HG02759 (cell line): ENCODE results near the gene PRF1.
"Not testable (repeated sequence)": the region's sequence is repeated elsewhere in the genome, so short reads cannot be mapped to it uniquely, and the experiment has no call there.

Experiments used
- ATAC-seq: cut with Tn5 transposase; IDR thresholded peaks from one replicate; pipeline ENCODE4 v1.9.1; 2021; ENCODE audit warnings: mild to moderate bottlenecking, moderate library complexity; ENCODE audit not compliant: unreplicated experiment

The PRF1 gene

GRCh38 chr10:70602665-70603448 lies at the start of gene PRF1:
PRF1 (minus strand) TSS chr10:70602741; CDS start chr10:70600902, 1,839 bp downstream.
- ATAC-seq: no peak

- ATAC-seq: no peak
These were observed 49.1 kb upstream of the PRF1 start for GRCh38 chr10:70651661-70652060.

- ATAC-seq: no peak
These were observed 48.2 kb upstream of the PRF1 start for GRCh38 chr10:70650718-70651117.

- no peak for ATAC-seq
These were observed 47.6 kb upstream of the PRF1 start for GRCh38 chr10:70650104-70650503.

- no peak for ATAC-seq
These were observed 47.0 kb upstream of the PRF1 start for GRCh38 chr10:70649526-70649925.

GRCh38 chr10:70648427-70648826 lies 45.9 kb upstream of the PRF1 start:
- ATAC-seq: no peak

- no peak for ATAC-seq
These were observed 44.5 kb upstream of the PRF1 start for GRCh38 chr10:70647086-70647485.

GRCh38 chr10:70644959-70645358 lies 42.4 kb upstream of the PRF1 start:
- not testable (repeated sequence) for ATAC-seq

- not testable (repeated sequence) for ATAC-seq
These were observed 40.7 kb upstream of the PRF1 start for GRCh38 chr10:70643272-70643671.

- ATAC-seq: not testable (repeated sequence)
These were observed 37.3 kb upstream of the PRF1 start for GRCh38 chr10:70639640-70640383.

- ATAC-seq: not testable (repeated sequence)
These were observed 32.0 kb upstream of the PRF1 start for GRCh38 chr10:70634515-70634914.

GRCh38 chr10:70634011-70634410 lies 31.5 kb upstream of the PRF1 start:
- no peak for ATAC-seq

- not testable (repeated sequence) for ATAC-seq
These were observed 29.2 kb upstream of the PRF1 start for GRCh38 chr10:70631735-70632134.

- no peak for ATAC-seq
These were observed 26.8 kb upstream of the PRF1 start for GRCh38 chr10:70629338-70629737.

GRCh38 chr10:70626056-70626455 lies 23.5 kb upstream of the PRF1 start:
- ATAC-seq: no peak

GRCh38 chr10:70622981-70623844 lies 20.7 kb upstream of the PRF1 start:
- no peak for ATAC-seq

- ATAC-seq: no peak
These were observed 20.0 kb upstream of the PRF1 start for GRCh38 chr10:70622541-70622940.

GRCh38 chr10:70621503-70622078 lies 19.1 kb upstream of the PRF1 start:
- ATAC-seq: no peak

- no peak for ATAC-seq
These were observed 17.4 kb upstream of the PRF1 start for GRCh38 chr10:70620020-70620289.

GRCh38 chr10:70619271-70620019 lies 16.9 kb upstream of the PRF1 start:
- ATAC-seq: no peak
